NT2/D1 (cell line): Measurements from ENCODE around the gene ZNF600.
"Not testable (repeated sequence)": the region's sequence is repeated elsewhere in the genome, so short reads cannot be mapped to it uniquely, and the experiment has no call there.

ENCODE experiments used
- SUZ12 ChIP-seq: IDR thresholded peaks from 2 replicates; pipeline ENCODE4 v1.6.1; 2011; ENCODE audit not compliant: insufficient read length, insufficient read depth; ENCODE audit errors: extremely low read depth
- YY1 ChIP-seq: IDR thresholded peaks from 2 replicates; pipeline ENCODE4 v1.6.1; 2011; ENCODE audit not compliant: insufficient read length, insufficient read depth
- ZNF274 ChIP-seq: IDR thresholded peaks from 2 replicates; pipeline ENCODE4 v1.6.1; 2011; ENCODE audit warnings: mild to moderate bottlenecking, low read depth, low read length

DNA sequence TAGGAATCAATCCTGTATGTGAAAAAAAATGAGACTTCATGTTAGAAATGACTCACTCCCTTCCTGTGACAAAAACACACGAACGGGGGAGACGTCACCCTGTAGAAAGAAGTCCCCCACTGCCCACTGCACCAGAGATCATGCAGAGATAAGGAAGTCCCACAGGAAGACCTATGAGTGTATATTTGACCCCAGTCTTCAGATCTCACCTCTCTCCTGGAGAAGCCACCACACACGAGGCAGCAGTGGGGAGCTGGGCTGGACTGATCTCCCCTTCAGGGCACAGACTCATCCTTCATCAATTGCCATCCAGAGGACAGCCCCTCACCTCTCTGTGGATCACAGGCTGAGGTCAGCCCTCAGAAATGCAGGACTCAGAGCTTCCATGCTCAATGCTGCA is 70.7 kb downstream of the ZNF600 start:
- not testable (repeated sequence) for TF ChIP-seq ZNF274, YY1, SUZ12
